Esophagus muscularis mucosa (tissue), 4 donors: ENCODE measurements around the gene MRPL50. TPM values are rescaled to one million over a fixed set of nuclear protein-coding genes. Genes with fewer than 3 reads are reported as not detected.

Experiments
- DNase-seq: peaks from one replicate; pipeline ENCODE4 v3.0.0-alpha.2; 2017; ENCODE audit errors: extremely low spot score
- H3K27ac ChIP-seq, 4 donors: fragments of 200-600 bp; sonication (generic); replicated peaks in 1 of 4; 1 replicate in 3 of 4; 2 replicates in 1 of 4; pipeline ENCODE4 v1.5.1; 2016 to 2019; ENCODE audit warnings: mild to moderate bottlenecking in 1 of 4
- H3K27me3 ChIP-seq, 4 donors: fragments of 200-600 bp; sonication (generic); one replicate each; pipeline versions ENCODE4 v1.5.1 to v1.6.0; 2016 to 2019
- H3K36me3 ChIP-seq, 4 donors: fragments of 200-600 bp; sonication (generic); one replicate each; pipeline ENCODE4 v1.5.1; 2016 to 2019
- H3K4me1 ChIP-seq, 4 donors: fragments of 200-600 bp; sonication (generic); one replicate each; pipeline ENCODE4 v1.5.1; 2016 to 2019
- H3K4me3 ChIP-seq, 4 donors: fragments of 200-600 bp; sonication (generic); 1 replicate in 2 of 4; 2 replicates in 2 of 4; pipeline ENCODE4 v1.5.1; 2016 to 2019; ENCODE audit warnings: mild to moderate bottlenecking in 4 of 4, moderate library complexity in 1 of 4
- H3K9me3 ChIP-seq, 4 donors: fragments of 200-600 bp; sonication (generic); 1 replicate in 3 of 4; 2 replicates in 1 of 4; pipeline ENCODE4 v1.5.1; 2016 to 2019
- EP300 ChIP-seq: sonication (generic); formaldehyde crosslinking; IDR thresholded peaks from one replicate; pipeline ENCODE4 v1.6.1; 2017; ENCODE audit warnings: antibody characterized with exemption
- POLR2A ChIP-seq: fragments of 450-650 bp; IDR thresholded peaks from one replicate; pipeline ENCODE4 v1.6.1; 2017; ENCODE audit warnings: antibody characterized with exemption, moderate library complexity, mild to moderate bottlenecking, low read depth
- POLR2AphosphoS5 ChIP-seq, 2 donors: sonication (generic); formaldehyde crosslinking; IDR thresholded peaks; one replicate each; pipeline ENCODE4 v1.6.1; 2017; ENCODE audit warnings: antibody characterized with exemption in 2 of 2
- WGBS: methylation state at CpG from one replicate; pipeline ENCODE4 v1.1.5; 2018; 5-methylcytosine and 5-hydroxymethylcytosine counted together
- intact Hi-C: fragments of 100-400 bp; cut with DNase I; formaldehyde crosslinking; loops from one replicate; pipeline ENCODE4 v1.15.1; 2023
- total RNA-seq, 4 donors: library from RNA; depleted of rRNA; stranded (reverse); fragments of >200 nt; gene quantifications; one replicate each; pipeline versions ENCODE4 v1.1.0 to v1.2.1, GENCODE V29; 2016
- TF ChIP-seq, protein P1 (sequence below), 3 experiments: fragments of 200-600 bp in 2 of 3; fragments of 450-650 bp in 1 of 3; sonication (generic) in 2 of 3; IDR thresholded peaks; one replicate each; pipeline ENCODE4 v1.5.1; 2017 to 2019; ENCODE audit warnings: antibody characterized with exemption in 3 of 3, mild to moderate bottlenecking in 2 of 3, moderate library complexity in 1 of 3

Gene MRPL50
- total RNA-seq, 4 donors from 2014 or later = 8.3 to 12.9 (median 10.4) TPM

DNA sequence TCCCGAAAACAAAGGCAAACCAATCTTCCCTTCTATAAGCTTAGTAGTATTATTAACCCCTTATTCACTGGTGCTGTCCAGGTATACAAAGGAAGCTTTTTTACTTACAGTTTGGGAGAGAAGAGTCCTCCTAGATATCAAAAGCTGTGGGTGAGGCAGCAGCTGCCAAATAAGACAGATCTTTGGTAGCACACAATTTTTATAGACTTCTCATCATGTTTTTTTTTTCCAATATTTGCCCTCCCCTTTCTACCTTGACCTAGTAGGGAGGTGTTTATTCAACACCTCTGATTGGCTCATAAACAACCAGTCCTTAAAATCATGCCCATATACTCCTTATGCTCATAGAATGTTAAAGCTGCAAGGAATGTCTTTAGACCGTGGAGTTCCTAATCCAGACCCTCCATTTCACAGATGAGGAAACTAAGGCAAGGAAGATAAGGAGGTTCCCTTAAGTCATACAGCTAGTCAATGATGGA is 37.2 kb upstream of the MRPL50 start, which contains the start of gene ALDOB:
Gene ALDOB, minus strand, starts transcription at position 174 of the 479 bp plus-strand sequence. CDS start 4,887 bp downstream, outside the sequence.
- TF ChIP-seq POLR2AphosphoS5 (IDR thresholded peaks at IDR 0.05) (no peak), EP300 (no peak), POLR2A (no peak)
- TF ChIP-seq, protein P1, sequence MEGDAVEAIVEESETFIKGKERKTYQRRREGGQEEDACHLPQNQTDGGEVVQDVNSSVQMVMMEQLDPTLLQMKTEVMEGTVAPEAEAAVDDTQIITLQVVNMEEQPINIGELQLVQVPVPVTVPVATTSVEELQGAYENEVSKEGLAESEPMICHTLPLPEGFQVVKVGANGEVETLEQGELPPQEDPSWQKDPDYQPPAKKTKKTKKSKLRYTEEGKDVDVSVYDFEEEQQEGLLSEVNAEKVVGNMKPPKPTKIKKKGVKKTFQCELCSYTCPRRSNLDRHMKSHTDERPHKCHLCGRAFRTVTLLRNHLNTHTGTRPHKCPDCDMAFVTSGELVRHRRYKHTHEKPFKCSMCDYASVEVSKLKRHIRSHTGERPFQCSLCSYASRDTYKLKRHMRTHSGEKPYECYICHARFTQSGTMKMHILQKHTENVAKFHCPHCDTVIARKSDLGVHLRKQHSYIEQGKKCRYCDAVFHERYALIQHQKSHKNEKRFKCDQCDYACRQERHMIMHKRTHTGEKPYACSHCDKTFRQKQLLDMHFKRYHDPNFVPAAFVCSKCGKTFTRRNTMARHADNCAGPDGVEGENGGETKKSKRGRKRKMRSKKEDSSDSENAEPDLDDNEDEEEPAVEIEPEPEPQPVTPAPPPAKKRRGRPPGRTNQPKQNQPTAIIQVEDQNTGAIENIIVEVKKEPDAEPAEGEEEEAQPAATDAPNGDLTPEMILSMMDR (IDR thresholded peaks at IDR 0.05) = no peak
- no peak within 1 kb of the TSS for H3K27ac ChIP-seq
- DNase-seq = no peak
- H3K4me3 ChIP-seq = no peak within 1 kb of the TSS
- H3K36me3 ChIP-seq = no peaks in the 10 kb centered on the region
- 56% methylated on average over 2 of the region's 2 CpGs for WGBS
- H3K9me3 ChIP-seq = no peaks in the 10 kb centered on the region
- H3K4me1 ChIP-seq = peaks cover 3 to 11% (median 8%) of the 10 kb centered on the region in 4 donors
- intact Hi-C loops = no loop called here
- H3K27me3 ChIP-seq = peaks cover 0 to 3% (median 0%) of the 10 kb centered on the region in 4 donors

DNA sequence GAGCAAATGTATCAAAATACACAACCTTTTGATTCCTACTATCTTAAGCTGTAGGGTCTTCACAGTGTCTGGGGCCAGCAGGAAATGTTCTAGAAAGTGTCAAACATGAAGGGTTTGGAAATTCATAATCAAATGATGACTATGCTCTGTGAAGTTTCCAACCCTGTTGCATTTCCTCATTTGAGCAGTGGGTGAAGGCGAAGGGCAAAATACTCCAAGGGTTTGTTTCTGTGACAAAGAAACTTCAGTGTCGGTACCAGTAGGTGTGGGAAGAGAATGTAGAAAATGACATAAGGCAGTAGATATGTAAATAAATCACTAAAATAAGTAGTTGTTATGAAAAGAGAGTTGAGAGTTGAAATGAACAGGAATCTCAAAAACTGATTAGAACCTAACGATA is 36.6 kb upstream of the MRPL50 start:
- Histone ChIP-seq H3K27ac (no peak overlapping the region), H3K4me3 (no peak overlapping the region), H3K9me3 (no peaks in the 10 kb centered on the region), H3K4me1 (peaks cover 3 to 11% (median 8%) of the 10 kb centered on the region in 4 donors), H3K36me3 (no peaks in the 10 kb centered on the region), H3K27me3 (peaks cover 0 to under 1% (median 0%) of the 10 kb centered on the region in 4 donors)
- 64% methylated on average over 3 of the region's 3 CpGs for WGBS
- TF ChIP-seq EP300 (no peak), POLR2A (no peak), POLR2AphosphoS5 (IDR thresholded peaks at IDR 0.05) (no peak)
- TF ChIP-seq, protein P1 (IDR thresholded peaks at IDR 0.05) = no peak
- intact Hi-C loops = no loop called here
- DNase-seq = no peak

DNA sequence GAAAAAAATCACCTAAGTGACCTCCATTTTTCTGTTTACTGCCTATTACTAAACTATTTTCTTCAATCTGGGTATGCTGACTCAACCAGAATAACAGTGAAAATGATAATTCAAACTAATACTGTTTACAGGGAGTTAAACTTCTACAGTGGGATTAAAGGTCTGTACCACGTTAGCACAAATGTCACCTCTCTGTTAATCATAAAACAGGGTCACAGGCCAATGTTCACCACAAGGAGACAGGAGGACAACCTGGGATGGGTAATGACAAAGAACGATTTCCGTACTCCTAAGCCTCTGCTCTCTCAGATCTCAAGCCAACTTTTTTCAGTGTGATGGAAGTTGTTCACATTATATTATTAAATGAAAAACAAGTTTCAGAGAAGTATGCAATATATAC is 34.8 kb upstream of the MRPL50 start:
- no peak for DNase-seq
- no peaks in the 10 kb centered on the region for H3K27me3 ChIP-seq
- no peaks in the 10 kb centered on the region for H3K36me3 ChIP-seq
- 89% methylated on average over 3 of the region's 3 CpGs for WGBS
- no peak overlapping the region for H3K27ac ChIP-seq
- intact Hi-C loops = no loop called here
- H3K4me1 ChIP-seq = peaks cover 3 to 11% (median 8%) of the 10 kb centered on the region in 4 donors
- no peaks in the 10 kb centered on the region for H3K9me3 ChIP-seq
- no peak overlapping the region for H3K4me3 ChIP-seq
- TF ChIP-seq EP300 (no peak), POLR2AphosphoS5 (IDR thresholded peaks at IDR 0.05) (no peak), POLR2A (no peak)
- TF ChIP-seq, protein P1 (IDR thresholded peaks at IDR 0.05) = no peak

GRCh38 chr9:101432740-101433139 is 34.3 kb upstream of the MRPL50 start:
- Histone ChIP-seq H3K27ac (no peak overlapping the region), H3K27me3 (no peaks in the 10 kb centered on the region), H3K4me3 (no peak overlapping the region), H3K36me3 (no peaks in the 10 kb centered on the region), H3K9me3 (no peaks in the 10 kb centered on the region), H3K4me1 (peaks cover 3 to 7% (median 5%) of the 10 kb centered on the region in 4 donors)
- intact Hi-C loops = no loop called here
- 88% methylated on average over 1 of the region's 1 CpG for WGBS
- TF ChIP-seq POLR2AphosphoS5 (IDR thresholded peaks at IDR 0.05) (no peak), EP300 (no peak), POLR2A (no peak)
- TF ChIP-seq, protein P1 (IDR thresholded peaks at IDR 0.05) = no peak
- no peak for DNase-seq

- intact Hi-C loops = no loop called here
- Histone ChIP-seq H3K27ac (no peak overlapping the region), H3K4me1 (peaks cover 0 to 1% (median under 1%) of the 10 kb centered on the region in 4 donors), H3K27me3 (no peaks in the 10 kb centered on the region), H3K4me3 (no peak overlapping the region), H3K9me3 (no peaks in the 10 kb centered on the region), H3K36me3 (no peaks in the 10 kb centered on the region)
- TF ChIP-seq POLR2A = no peak
- TF ChIP-seq POLR2AphosphoS5 (IDR thresholded peaks at IDR 0.05) = no peak
- TF ChIP-seq EP300 = no peak
- TF ChIP-seq, protein P1 (IDR thresholded peaks at IDR 0.05) = no peak
- DNase-seq = no peak
Measured at GRCh38 chr9:101432171-101432570, 33.8 kb upstream of the MRPL50 start.
